BJ (cell line): Measurements from ENCODE around the gene ATP5PD. TPM values are rescaled to one million over a fixed set of nuclear protein-coding genes. Genes with fewer than 3 reads are reported as not detected.

Experiments used
- CTCF ChIA-PET: fragments of 350-600 bp; formaldehyde crosslinking; extraction: SDS; loops from one replicate; lab custom pipeline; 2021; ENCODE audit warnings: antibody characterized with exemption, inconsistent platforms; lab: Yijun Ruan, JAX
- POLR2A ChIA-PET: fragments of 300-600 bp; sonication (Branson Sonifier 250); formaldehyde crosslinking; extraction: SDS; loops from one replicate; lab custom pipeline; 2021; ENCODE audit warnings: antibody characterized with exemption; lab: Charles Lee
- DNase-seq: peaks from one replicate; pipeline ENCODE4 v3.0.0-alpha.2; 2011; ENCODE audit warnings: low read depth
- H3K27me3 ChIP-seq: 2 replicates; pipeline ENCODE4 v1.6.0; 2011; ENCODE audit warnings: low read length; ENCODE audit not compliant: control insufficient read depth, insufficient read depth
- H3K36me3 ChIP-seq: 2 replicates; pipeline ENCODE4 v1.5.1; 2011; ENCODE audit warnings: low read length; ENCODE audit not compliant: control insufficient read depth, insufficient read depth
- H3K4me3 ChIP-seq: 2 replicates; pipeline ENCODE4 v1.5.1; 2011; ENCODE audit warnings: low read depth, mild to moderate bottlenecking, control low read depth, low read length
- polyA plus RNA-seq: library from polyadenylated mRNA; depleted of rRNA; stranded (reverse); fragments of >200 nt; gene quantifications from 2 replicates; pipeline ENCODE4 v1.2.3, GENCODE V29; 2011
- TF ChIP-seq, protein P1 (sequence below): IDR thresholded peaks from 2 replicates; pipeline ENCODE4 v1.5.1; 2011; ENCODE audit warnings: low read depth, mild to moderate bottlenecking, control low read depth, inconsistent platforms, low read length, moderate library complexity; ENCODE audit not compliant: insufficient read depth

ATP5PD gene
- polyA plus RNA-seq, 1 experiment: 160 TPM

DNA sequence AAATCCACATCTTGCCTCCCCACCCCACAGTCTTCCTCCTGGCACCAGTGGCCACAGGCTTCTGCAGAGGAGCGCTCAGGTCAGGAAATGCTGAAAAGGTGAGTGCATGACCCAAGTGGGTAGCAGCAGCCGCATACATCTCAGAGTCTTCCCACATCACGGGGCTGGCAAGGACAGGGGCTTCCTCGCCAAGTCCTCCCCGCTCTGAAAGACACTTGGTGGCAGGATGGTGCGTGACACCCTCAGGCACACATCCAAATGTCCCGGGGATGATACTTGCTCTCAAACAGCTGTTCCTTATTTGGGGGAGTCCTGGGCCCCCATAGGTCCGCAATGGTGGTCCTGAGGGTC is 32.2 kb upstream of the ATP5PD start:
- TF ChIP-seq, protein P1, sequence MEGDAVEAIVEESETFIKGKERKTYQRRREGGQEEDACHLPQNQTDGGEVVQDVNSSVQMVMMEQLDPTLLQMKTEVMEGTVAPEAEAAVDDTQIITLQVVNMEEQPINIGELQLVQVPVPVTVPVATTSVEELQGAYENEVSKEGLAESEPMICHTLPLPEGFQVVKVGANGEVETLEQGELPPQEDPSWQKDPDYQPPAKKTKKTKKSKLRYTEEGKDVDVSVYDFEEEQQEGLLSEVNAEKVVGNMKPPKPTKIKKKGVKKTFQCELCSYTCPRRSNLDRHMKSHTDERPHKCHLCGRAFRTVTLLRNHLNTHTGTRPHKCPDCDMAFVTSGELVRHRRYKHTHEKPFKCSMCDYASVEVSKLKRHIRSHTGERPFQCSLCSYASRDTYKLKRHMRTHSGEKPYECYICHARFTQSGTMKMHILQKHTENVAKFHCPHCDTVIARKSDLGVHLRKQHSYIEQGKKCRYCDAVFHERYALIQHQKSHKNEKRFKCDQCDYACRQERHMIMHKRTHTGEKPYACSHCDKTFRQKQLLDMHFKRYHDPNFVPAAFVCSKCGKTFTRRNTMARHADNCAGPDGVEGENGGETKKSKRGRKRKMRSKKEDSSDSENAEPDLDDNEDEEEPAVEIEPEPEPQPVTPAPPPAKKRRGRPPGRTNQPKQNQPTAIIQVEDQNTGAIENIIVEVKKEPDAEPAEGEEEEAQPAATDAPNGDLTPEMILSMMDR: no peak
- DNase-seq: no peak
- Histone ChIP-seq H3K27me3 (no peaks in the 10 kb centered on the region), H3K4me3 (no peak overlapping the region), H3K36me3 (no peaks in the 10 kb centered on the region)
- ChIA-PET CTCF (interaction anchor here (1.2 to 2.8 kb wide), 7 partner anchors 10 to 123 kb away, joined by 3 to 13 read pairs (median 8); partner anchors contain the start of gene NT5C), POLR2A (interaction anchor here (0.5 to 1.3 kb wide), 3 partner anchors 9 to 48 kb away, joined by 3 to 5 read pairs (median 3); partner anchors contain the start of gene SLC16A5)

DNA sequence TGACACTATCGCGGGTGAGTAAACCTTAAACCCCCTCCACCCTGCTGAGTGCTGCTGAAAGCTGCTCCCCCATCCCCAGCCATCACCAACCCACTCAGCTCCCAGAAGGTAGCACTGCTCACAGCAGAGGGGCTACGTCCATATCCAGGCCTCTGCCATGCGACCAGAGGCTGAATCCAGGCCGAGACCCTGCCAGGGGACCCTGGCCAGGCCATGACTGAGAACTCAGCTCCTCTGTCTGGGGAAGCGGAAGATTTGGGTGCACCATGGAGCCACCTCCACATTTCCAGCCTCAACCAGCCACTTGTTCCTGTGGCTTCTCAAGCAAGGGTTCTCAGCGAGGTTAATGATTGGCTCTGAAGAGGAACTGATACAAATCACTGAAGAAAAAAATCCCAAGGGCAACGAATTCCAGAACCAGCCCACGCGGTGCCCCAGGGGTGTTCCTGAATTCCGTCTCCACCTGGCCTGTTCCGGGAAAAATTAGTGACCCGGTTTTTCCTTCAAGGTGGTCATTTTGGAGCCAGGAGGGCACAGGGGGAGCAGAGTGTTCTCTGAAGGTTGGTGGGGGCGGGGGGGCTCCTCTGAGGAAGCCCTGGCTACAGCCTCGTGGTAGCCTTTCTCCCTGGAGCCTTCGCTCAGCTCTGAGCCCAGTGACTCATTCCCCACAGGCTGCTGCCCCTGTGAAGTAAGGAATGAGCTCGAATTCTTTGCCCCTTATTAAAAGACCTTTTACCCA is 31.7 kb upstream of the ATP5PD start:
- no peak for DNase-seq
- ChIA-PET POLR2A (interaction anchor here (0.5 to 1.3 kb wide), 3 partner anchors 9 to 49 kb away, joined by 3 to 5 read pairs (median 3); partner anchors contain the start of gene SLC16A5), CTCF (interaction anchor here (0.7 to 2.8 kb wide), 10 partner anchors 9 to 123 kb away, joined by 3 to 13 read pairs (median 4); partner anchors contain the start of genes ARMC7 and NT5C)
- Histone ChIP-seq H3K27me3 (no peaks in the 10 kb centered on the region), H3K4me3 (no peak overlapping the region), H3K36me3 (no peaks in the 10 kb centered on the region)
- TF ChIP-seq, protein P1: no peak

DNA sequence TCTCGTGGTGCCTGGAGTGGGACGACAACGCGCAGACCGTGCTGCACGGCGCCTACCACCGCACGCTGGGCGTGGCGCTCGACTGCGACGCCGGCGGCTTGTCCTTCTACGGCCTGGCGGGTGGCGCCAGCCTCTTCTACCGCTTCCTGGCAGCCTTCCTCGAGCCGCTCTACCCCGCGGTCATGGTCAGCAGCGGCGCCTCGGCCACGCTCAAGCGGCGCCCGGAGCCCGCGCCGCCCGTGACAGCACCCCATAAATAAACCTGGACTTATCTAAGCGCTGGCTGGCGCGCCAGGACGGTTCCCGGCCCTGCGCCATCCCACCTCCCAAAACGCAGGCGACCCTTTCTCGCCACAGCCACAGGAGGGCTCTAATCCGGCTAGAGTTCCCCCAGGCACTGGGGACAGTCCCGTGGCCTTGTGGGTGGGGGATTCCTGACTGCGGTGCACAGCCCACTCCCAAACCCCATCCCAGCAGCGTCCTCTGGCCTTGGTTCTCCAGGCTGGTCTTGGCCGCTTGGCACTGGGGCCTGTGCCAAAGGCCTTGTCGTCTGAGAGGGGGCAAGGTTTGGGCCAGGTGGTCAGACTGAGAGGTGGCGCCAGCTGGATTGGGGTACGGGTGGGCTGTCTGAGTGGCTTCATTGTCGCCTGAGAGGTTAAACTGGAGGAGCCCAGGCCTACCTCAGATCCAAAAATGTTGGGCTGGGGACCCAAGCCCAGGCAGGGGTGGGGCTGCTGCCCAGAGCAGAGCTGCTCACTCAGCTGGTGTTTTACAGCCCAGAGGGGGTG is 30.9 kb upstream of the ATP5PD start:
- no peaks in the 10 kb centered on the region for H3K27me3 ChIP-seq
- DNase-seq: no peak
- no peaks in the 10 kb centered on the region for H3K36me3 ChIP-seq
- CTCF ChIA-PET: interaction anchor here (0.7 to 2.8 kb wide), 9 partner anchors 8 to 124 kb away, joined by 3 to 13 read pairs (median 4); partner anchors contain the start of gene ARMC7
- POLR2A ChIA-PET: interaction anchor here (1.3 kb wide), 1 partner anchor 10 kb away, joined by 5 read pairs; the partner anchor contains the start of gene SLC16A5
- TF ChIP-seq, protein P1: 0 out of 2 replicates have a peak, but pooled peaks have one; percentile 10
- H3K4me3 ChIP-seq: no peak overlapping the region

DNA sequence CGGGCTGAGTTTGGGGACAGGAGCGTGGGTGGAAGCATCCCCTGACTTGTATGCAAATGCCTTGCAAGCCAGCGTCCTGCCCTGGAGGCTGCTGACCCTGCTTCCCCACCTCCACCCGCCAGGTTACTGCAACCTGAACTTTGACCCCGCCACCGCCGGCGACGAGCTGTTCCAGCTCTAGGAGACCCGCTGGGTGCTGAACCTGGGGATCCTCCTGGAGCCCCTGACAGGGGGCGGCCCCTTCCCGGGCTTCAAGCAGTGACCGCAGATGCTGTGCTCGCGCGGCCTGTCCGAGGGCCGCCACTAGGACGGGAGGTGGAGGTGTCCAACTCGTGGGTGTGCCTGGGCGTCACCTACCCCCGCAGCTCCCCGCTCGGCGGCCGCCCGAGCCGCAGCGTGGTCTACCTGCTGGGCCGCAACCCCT is 30.3 kb upstream of the ATP5PD start:
- ChIA-PET POLR2A (no interaction called here), CTCF (interaction anchor here (1.3 to 2.7 kb wide), 2 partner anchors 37 to 47 kb away, joined by 3 to 11 read pairs; no protein-coding TSS in a partner anchor)
- no peak for DNase-seq
- Histone ChIP-seq H3K27me3 (no peaks in the 10 kb centered on the region), H3K36me3 (no peaks in the 10 kb centered on the region), H3K4me3 (no peak overlapping the region)
- TF ChIP-seq, protein P1: no peak
